K562 (cell line): Measurements from ENCODE around the gene COLQ.

Experiments
- ATF7 ChIP-seq: fragments of 450-650 bp; IDR thresholded peaks from 2 replicates; pipeline ENCODE4 v1.7.1; 2014; ENCODE audit warnings: mild to moderate bottlenecking, moderate library complexity
- DPF2 ChIP-seq: fragments of 450-650 bp; IDR thresholded peaks from 2 replicates; pipeline ENCODE4 v1.6.1; 2016
- FOSL1 ChIP-seq: fragments of 200-800 bp; sonication (Bioruptor generic); conservative IDR thresholded peaks from 2 replicates; pipeline ENCODE4 v1.6.1; 2016; ENCODE audit warnings: missing genetic modification characterization, missing compliant biosample characterization
- JUND ChIP-seq, 2 experiments: IDR thresholded peaks; 2 replicates in 1 of 2; 3 replicates in 1 of 2; pipeline ENCODE4 v1.6.1; 2011; ENCODE audit warnings: borderline replicate concordance in 2 of 2, low read depth in 2 of 2, low read length in 2 of 2, improper control_type of control experiment in 1 of 2, missing biosample characterization in 1 of 2, missing genetic modification characterization in 1 of 2, missing genetic modification reagents in 1 of 2
- MTA3 ChIP-seq: fragments of 450-650 bp; formaldehyde crosslinking; IDR thresholded peaks from 2 replicates; pipeline ENCODE4 v1.6.1; 2017; ENCODE audit warnings: mild to moderate bottlenecking, borderline replicate concordance
- ZNF75A ChIP-seq: fragments of 450-650 bp; formaldehyde crosslinking; IDR thresholded peaks from 2 replicates; pipeline ENCODE4 v1.4.0; 2020; ENCODE audit warnings: mild to moderate bottlenecking
- ZNF764 ChIP-seq: fragments of 250-450 bp; sonication (Bioruptor Pico); IDR thresholded peaks from 2 replicates; pipeline ENCODE4 v1.4.0; 2020; ENCODE audit warnings: low read depth, mild to moderate bottlenecking, moderate library complexity
- ZNF785 ChIP-seq: fragments of 250-450 bp; sonication (Bioruptor Pico); IDR thresholded peaks from 2 replicates; pipeline ENCODE4 v1.4.0; 2020; ENCODE audit warnings: mild to moderate bottlenecking
- TF ChIP-seq, protein P1 (sequence below), 3 experiments: IDR thresholded peaks in 2 of 3; conservative IDR thresholded peaks in 1 of 3; 2 replicates each; pipeline ENCODE4 v1.5.1; 2011 to 2012; ENCODE audit warnings: low read length in 3 of 3, mild to moderate bottlenecking in 3 of 3, control low read depth in 2 of 3, improper control_type of control experiment in 1 of 3, inconsistent platforms in 1 of 3, low read depth in 1 of 3, mixed read lengths in 1 of 3, moderate library complexity in 1 of 3; ENCODE audit not compliant: insufficient read depth in 2 of 3
- TF ChIP-seq, protein P2 (sequence below), 2 experiments: fragments of 450-650 bp in 1 of 2; sonication (generic) in 1 of 2; formaldehyde crosslinking in 1 of 2; IDR thresholded peaks in 1 of 2; conservative IDR thresholded peaks in 1 of 2; 2 replicates each; pipeline versions ENCODE4 v1.6.1 to v1.8.1; 2016 to 2023; ENCODE audit warnings: mild to moderate bottlenecking in 2 of 2, moderate library complexity in 2 of 2, inconsistent platforms in 1 of 2, missing genetic modification reagents in 1 of 2
- TF ChIP-seq, protein P3 (sequence below): fragments of 250-450 bp; sonication (Bioruptor Pico); IDR thresholded peaks from 2 replicates; pipeline ENCODE4 v1.4.0; 2020; ENCODE audit warnings: mild to moderate bottlenecking
- TF ChIP-seq, protein P4 (sequence below), 2 experiments: fragments of 450-650 bp; formaldehyde crosslinking in 1 of 2; IDR thresholded peaks; 2 replicates each; pipeline versions ENCODE4 v1.4.0 to v1.6.1; 2014 to 2020; ENCODE audit warnings: mild to moderate bottlenecking in 2 of 2, borderline replicate concordance in 1 of 2, low read depth in 1 of 2

DNA sequence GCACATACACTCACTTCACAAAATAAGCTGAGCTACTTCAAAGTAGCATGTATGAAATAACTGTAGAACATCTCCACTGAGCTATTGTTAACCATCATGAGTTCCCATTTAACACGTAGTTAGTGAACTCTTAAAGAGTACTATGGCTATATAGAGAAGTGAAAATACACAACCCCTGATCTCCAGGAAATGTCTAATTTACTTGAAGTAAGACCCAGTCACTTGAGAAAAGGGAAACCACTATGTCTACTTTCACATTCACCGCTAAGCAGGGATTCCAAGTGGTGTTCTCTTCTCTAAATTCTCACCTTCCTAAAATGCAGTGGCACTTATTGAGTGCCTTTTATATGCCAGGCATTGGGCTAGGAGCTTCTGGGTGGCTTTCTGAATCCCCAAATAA is 35.0 kb upstream of the COLQ start:
- TF ChIP-seq ZNF785 = no peak
- TF ChIP-seq JUND (IDR thresholded peaks at IDR 0.05; ENCODE audit: borderline replicate concordance, low read depth, low read length) = no peak
- no peak for TF ChIP-seq JUND (tag; IDR thresholded peaks at IDR 0.05; ENCODE audit: borderline replicate concordance, low read depth, low read length)
- TF ChIP-seq ZNF764 (CRISPR knock-in tag) = no peak
- TF ChIP-seq, protein P1, sequence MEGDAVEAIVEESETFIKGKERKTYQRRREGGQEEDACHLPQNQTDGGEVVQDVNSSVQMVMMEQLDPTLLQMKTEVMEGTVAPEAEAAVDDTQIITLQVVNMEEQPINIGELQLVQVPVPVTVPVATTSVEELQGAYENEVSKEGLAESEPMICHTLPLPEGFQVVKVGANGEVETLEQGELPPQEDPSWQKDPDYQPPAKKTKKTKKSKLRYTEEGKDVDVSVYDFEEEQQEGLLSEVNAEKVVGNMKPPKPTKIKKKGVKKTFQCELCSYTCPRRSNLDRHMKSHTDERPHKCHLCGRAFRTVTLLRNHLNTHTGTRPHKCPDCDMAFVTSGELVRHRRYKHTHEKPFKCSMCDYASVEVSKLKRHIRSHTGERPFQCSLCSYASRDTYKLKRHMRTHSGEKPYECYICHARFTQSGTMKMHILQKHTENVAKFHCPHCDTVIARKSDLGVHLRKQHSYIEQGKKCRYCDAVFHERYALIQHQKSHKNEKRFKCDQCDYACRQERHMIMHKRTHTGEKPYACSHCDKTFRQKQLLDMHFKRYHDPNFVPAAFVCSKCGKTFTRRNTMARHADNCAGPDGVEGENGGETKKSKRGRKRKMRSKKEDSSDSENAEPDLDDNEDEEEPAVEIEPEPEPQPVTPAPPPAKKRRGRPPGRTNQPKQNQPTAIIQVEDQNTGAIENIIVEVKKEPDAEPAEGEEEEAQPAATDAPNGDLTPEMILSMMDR (IDR thresholded peaks at IDR 0.05 in 2 of 3, conservative IDR thresholded peaks at IDR 0.05 in 1 of 3; ENCODE audit: insufficient read depth in 2 of 3, low read depth in 1 of 3, low read length in 3 of 3) = no peak
- no peak for TF ChIP-seq ZNF75A
- TF ChIP-seq, protein P2, sequence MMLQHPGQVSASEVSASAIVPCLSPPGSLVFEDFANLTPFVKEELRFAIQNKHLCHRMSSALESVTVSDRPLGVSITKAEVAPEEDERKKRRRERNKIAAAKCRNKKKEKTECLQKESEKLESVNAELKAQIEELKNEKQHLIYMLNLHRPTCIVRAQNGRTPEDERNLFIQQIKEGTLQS (IDR thresholded peaks at IDR 0.05) = no peak
- TF ChIP-seq, protein P2 (CRISPR knock-in tag; conservative IDR thresholded peaks at IDR 0.05) = no peak
- TF ChIP-seq ATF7 = no peak
- TF ChIP-seq, protein P3, sequence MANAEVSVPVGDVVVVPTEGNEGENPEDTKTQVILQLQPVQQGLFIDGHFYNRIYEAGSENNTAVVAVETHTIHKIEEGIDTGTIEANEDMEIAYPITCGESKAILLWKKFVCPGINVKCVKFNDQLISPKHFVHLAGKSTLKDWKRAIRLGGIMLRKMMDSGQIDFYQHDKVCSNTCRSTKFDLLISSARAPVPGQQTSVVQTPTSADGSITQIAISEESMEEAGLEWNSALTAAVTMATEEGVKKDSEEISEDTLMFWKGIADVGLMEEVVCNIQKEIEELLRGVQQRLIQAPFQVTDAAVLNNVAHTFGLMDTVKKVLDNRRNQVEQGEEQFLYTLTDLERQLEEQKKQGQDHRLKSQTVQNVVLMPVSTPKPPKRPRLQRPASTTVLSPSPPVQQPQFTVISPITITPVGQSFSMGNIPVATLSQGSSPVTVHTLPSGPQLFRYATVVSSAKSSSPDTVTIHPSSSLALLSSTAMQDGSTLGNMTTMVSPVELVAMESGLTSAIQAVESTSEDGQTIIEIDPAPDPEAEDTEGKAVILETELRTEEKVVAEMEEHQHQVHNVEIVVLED (CRISPR knock-in tag) = no peak
- TF ChIP-seq, protein P4, sequence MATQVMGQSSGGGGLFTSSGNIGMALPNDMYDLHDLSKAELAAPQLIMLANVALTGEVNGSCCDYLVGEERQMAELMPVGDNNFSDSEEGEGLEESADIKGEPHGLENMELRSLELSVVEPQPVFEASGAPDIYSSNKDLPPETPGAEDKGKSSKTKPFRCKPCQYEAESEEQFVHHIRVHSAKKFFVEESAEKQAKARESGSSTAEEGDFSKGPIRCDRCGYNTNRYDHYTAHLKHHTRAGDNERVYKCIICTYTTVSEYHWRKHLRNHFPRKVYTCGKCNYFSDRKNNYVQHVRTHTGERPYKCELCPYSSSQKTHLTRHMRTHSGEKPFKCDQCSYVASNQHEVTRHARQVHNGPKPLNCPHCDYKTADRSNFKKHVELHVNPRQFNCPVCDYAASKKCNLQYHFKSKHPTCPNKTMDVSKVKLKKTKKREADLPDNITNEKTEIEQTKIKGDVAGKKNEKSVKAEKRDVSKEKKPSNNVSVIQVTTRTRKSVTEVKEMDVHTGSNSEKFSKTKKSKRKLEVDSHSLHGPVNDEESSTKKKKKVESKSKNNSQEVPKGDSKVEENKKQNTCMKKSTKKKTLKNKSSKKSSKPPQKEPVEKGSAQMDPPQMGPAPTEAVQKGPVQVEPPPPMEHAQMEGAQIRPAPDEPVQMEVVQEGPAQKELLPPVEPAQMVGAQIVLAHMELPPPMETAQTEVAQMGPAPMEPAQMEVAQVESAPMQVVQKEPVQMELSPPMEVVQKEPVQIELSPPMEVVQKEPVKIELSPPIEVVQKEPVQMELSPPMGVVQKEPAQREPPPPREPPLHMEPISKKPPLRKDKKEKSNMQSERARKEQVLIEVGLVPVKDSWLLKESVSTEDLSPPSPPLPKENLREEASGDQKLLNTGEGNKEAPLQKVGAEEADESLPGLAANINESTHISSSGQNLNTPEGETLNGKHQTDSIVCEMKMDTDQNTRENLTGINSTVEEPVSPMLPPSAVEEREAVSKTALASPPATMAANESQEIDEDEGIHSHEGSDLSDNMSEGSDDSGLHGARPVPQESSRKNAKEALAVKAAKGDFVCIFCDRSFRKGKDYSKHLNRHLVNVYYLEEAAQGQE (IDR thresholded peaks at IDR 0.05; ENCODE audit: borderline replicate concordance) = no peak
- TF ChIP-seq, protein P4 (CRISPR knock-in tag; IDR thresholded peaks at IDR 0.05; ENCODE audit: low read depth) = no peak
- TF ChIP-seq DPF2 = no peak
- TF ChIP-seq MTA3 = no peak
- TF ChIP-seq FOSL1 (tag) = no peak
